Measurements from ENCODE around the gene DPCD. TPM values are rescaled to one million over a fixed set of nuclear protein-coding genes. Genes with fewer than 3 reads are reported as not detected.

The DPCD gene
- total and polyA plus RNA-seq, 2 donors: 13.9 to 21.9 TPM

DNA sequence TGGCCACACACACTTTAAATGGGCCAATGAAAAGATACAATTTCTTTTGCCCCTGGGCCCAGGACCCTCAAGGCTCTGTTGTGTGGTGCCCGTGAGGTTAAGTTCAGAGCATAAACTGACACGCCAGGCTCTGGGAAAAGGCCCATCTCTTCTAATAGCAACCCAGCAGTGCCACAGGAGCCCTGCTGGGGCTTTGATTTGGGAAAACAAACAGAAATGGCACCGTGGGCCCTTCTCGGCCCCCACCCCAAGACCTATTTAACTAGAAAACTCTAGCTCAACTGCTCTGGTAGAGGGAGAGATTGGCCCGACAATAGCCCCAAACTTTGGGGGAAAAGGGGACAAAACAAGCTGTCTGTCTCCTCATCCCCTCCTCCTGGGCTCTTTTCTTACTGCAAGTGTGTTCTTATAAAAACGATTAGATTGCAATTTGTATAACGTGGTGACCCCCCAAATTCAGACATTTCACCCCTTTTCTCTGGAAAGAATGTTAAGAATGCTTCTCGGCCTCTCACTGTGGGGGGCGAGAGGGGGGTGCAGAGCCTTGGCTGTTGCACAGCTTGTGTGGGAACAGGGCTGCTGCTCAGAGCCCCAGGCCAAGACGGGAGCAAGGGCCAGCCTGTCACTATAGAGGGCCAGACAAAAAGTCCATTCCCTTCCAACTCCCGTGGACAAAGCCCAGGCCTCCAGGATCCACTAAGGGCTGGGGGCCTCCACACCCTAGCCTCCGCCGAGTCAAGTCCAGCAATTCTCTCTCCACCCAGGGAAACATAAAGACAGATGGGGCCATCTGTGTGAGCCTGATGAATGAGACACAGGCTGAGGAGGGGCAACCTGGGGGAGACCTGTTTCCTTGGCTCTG, 26.8 kb downstream of the DPCD start:
- no peaks in the 10 kb centered on the region for H3K36me3 ChIP-seq (ENCODE audit: insufficient read depth)
- WGBS: 68% methylated on average over 13 of the region's 13 CpGs

DNA sequence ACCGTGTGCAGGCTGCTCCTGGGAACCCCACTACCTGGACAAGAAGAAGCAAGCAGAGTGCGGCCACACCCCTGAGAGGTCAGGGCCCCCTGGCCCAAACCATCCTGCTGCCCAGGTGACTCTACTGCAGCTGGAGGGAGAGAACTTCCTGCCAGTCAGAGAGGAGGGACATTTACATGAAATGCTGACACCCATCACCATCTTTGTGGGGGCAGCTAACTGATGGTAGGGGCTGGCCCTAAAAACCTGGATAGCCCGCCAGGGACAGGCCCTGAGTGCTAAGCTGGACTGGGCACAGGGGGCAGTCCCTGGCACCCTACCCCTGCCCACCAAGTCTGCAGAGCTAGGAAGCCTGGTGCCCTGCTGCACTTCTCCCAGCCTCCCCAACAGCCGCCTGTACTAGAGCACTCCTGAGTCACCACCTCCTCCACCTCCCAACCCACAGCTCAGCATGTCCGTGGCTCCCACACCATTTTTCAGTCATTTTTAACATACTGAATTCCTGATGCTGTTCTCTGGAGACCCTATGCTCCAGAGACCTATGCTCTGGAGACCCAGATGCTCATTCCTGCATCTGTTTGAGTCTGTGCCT, 27.5 kb downstream of the DPCD start:
- 88% methylated on average over 5 of the region's 5 CpGs for WGBS

More for the DNA sequence above, 26.8 kb downstream of the DPCD start:
- no peak overlapping the region for H3K4me3 ChIP-seq (ENCODE audit: low read depth, low read length)
- H3K27ac ChIP-seq (ENCODE audit: low read depth): no peak overlapping the region
- no peak for DNase-seq (ENCODE audit: extremely low spot score)
- H3K4me1 ChIP-seq (ENCODE audit: insufficient read depth): no peaks in the 10 kb centered on the region

DNA sequence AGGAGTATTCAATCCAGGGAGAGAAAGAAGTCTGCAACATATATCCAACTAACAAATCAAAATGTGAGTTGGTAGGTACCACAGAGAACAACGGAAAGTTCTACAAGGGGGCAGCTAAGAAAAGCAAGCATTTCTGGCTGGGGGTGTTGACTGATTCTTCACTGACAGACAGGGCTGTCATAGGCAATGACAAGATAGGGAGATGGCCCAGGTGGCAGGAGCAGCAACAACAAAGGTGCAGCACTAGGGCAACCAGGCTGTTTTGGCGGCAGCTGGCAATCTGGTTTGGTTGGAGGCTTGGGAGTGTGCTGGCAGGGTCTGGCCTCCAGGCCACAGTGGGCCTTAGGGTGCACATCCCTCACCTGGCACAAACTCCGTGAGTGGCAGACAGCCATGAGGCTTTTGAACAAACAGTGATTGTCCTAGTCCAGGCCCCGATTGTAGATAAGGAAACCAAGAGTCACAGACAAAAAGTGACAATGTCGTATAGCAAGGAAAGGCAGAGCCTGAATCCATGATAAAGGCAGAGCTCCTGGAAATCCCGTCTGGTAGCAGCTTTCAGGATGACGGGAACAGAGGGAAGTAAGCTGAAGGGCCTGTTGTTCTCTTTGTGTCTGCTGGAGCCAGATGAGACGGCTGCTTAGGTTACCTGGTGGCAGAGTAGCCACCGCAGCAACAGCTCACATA, 28.4 kb downstream of the DPCD start:
- Histone ChIP-seq H3K4me3 (ENCODE audit: low read depth, low read length) (no peak overlapping the region), H3K27ac (ENCODE audit: low read depth) (no peak overlapping the region), H3K4me1 (ENCODE audit: insufficient read depth) (no peaks in the 10 kb centered on the region), H3K36me3 (ENCODE audit: insufficient read depth) (no peaks in the 10 kb centered on the region)
- 89% methylated on average over 9 of the region's 9 CpGs for WGBS
- no peak for DNase-seq (ENCODE audit: extremely low spot score)

More for the DNA sequence above, 27.5 kb downstream of the DPCD start:
- Histone ChIP-seq H3K4me1 (ENCODE audit: insufficient read depth) (no peaks in the 10 kb centered on the region), H3K4me3 (ENCODE audit: low read depth, low read length) (no peak overlapping the region), H3K36me3 (ENCODE audit: insufficient read depth) (no peaks in the 10 kb centered on the region), H3K27ac (ENCODE audit: low read depth) (no peak overlapping the region)
- no peak for DNase-seq (ENCODE audit: extremely low spot score)

DNA sequence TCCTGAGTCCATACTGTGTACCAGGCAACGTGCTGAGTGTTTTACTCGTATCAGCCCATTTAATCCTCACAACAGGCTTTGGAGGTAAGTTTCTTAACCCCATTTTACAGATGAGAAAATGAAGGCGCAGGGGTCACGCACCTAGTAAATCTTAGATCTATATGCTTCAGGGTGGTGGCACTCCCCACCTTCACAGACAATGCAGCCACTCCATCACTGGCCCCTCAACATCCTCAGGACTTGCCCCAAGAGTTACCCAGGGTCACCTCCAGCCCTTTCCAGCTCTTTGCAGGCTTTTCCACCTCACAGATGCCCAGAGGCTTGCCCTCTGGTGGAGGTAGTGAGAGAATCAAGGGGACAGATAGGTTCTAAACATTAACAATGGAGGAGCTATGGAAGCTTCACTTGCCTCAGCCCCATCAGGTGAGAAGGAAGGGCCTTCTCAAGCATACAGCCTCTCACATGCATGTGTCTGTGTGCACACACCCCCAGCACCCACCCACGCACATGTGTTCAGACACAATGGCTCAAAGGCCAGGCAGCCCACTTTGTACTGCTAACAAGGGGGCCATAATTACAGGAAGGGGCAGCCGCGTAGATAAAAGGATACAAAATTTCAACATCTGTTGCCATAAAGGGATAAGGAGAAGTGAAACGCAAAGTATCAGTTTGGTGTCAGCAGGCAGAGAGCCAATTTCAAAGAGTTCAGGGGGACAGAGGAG, 29.1 kb downstream of the DPCD start:
- Histone ChIP-seq H3K4me3 (ENCODE audit: low read depth, low read length) (no peak overlapping the region), H3K4me1 (ENCODE audit: insufficient read depth) (no peaks in the 10 kb centered on the region), H3K27ac (ENCODE audit: low read depth) (no peak overlapping the region), H3K36me3 (ENCODE audit: insufficient read depth) (no peaks in the 10 kb centered on the region)
- no peak for DNase-seq (ENCODE audit: extremely low spot score)
- 81% methylated on average over 8 of the region's 8 CpGs for WGBS

DNA sequence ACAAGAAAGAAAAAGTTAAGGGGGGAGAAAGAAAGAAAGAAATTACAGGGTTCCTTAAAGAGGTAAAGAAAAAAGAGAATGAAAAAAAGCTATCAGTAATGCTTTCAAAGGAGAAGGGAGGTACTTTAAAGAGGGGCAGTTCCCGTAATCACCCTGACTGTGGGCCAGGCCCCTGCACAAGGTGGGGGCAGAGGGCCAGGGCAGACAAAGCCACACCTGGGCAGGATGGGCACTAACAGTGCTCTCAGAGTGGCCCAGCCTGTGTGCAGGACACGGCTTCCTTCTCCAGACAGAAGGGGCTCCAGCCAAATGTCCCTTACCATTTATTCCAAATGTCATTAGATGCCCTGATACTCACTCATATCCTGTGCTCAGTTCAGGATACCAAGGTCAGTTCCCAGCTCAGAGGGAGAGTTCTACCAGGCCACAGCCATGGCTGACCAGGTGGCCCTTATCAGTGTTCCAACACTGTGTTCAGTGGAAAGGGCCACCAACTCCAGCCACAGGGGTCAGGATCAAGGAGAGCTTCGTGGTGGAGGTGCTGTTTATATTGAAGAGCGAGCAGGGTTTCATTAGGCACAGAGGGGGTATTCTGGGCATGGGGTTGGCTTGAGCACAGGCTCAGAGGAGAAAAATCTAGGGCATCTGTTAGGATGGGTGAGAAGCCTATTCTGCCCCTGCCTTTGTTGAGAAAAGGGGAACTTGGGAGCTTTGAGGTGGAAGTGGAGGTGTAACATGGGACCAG, 29.9 kb downstream of the DPCD start:
- Histone ChIP-seq H3K27ac (ENCODE audit: low read depth) (no peak overlapping the region), H3K4me1 (ENCODE audit: insufficient read depth) (no peaks in the 10 kb centered on the region), H3K4me3 (ENCODE audit: low read depth, low read length) (no peak overlapping the region), H3K36me3 (ENCODE audit: insufficient read depth) (no peaks in the 10 kb centered on the region)
- WGBS: 80% methylated on average over 4 of the region's 4 CpGs
- DNase-seq (ENCODE audit: extremely low spot score): no peak

DNA sequence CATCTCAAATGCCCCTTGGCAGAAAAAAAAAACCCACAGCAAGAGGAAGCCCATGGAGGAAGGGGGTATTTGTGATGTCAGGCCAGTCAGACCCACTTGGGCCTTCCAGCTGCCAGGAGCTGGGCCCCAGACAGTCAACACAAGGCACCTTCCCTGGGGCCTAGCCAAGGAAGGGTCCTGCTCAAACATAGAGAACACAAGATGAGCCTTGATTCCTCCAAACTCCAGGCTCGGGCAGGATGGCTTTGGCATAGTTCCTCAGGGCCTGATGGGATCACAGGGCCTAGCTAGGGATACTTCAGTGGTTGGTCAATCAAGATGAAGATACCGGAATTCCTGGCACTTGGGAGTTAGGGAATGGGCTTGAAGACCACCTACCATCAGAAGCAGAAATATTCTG, 30.8 kb downstream of the DPCD start:
- Histone ChIP-seq H3K36me3 (ENCODE audit: insufficient read depth) (no peaks in the 10 kb centered on the region), H3K4me1 (ENCODE audit: insufficient read depth) (no peaks in the 10 kb centered on the region), H3K27ac (ENCODE audit: low read depth) (no peak overlapping the region), H3K4me3 (ENCODE audit: low read depth, low read length) (no peak overlapping the region)
- no peak for DNase-seq (ENCODE audit: extremely low spot score)
- WGBS: 94% methylated on average over 2 of the region's 2 CpGs

DNA sequence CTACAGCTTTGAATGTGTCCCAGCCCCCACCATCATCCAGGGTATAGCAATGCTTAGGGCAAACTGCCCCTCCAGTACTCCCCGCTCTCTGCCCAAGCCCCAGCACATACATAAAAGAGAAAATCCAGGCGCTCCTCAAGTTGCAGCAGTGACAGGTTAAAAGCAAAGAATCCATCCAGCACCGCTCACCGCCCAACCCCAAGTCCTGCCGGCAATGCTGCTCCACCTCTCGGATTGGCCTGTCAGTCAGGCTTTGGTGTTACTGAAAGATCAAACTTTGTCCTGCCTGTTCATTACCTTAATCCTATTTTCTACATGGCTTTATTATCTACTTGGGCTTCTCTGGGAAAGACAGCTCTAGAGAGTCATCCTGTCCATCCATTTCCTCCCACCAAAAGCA, 31.9 kb downstream of the DPCD start:
- Histone ChIP-seq H3K36me3 (ENCODE audit: insufficient read depth) (no peaks in the 10 kb centered on the region), H3K4me3 (ENCODE audit: low read depth, low read length) (no peak overlapping the region), H3K4me1 (ENCODE audit: insufficient read depth) (no peaks in the 10 kb centered on the region), H3K27ac (ENCODE audit: low read depth) (no peak overlapping the region)
- 96% methylated on average over 6 of the region's 6 CpGs for WGBS
- DNase-seq (ENCODE audit: extremely low spot score): no peak

DNA sequence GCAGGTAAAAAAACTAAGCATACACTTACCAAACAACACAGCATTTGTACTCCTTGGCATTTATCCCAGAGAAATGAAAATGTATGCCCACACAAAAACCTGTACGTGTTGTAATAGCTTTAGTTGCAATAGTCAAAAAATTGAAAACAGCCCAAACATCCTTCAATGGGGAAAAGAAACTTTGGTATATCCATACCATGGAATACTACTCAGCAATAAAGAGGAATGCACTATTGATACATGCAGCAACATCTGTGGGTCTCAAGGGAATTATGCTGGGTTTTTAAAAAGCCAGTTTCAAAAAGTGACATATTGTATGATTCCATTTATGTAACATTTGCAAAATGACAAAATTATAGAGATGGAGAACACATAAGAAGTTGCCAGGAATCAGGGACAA, 35.4 kb downstream of the DPCD start:
- Histone ChIP-seq H3K4me1 (ENCODE audit: insufficient read depth) (no peaks in the 10 kb centered on the region), H3K27ac (ENCODE audit: low read depth) (no peak overlapping the region), H3K36me3 (ENCODE audit: insufficient read depth) (no peaks in the 10 kb centered on the region), H3K4me3 (ENCODE audit: low read depth, low read length) (no peak overlapping the region)
- no peak for DNase-seq (ENCODE audit: extremely low spot score)
- 96% methylated on average over 1 of the region's 1 CpG for WGBS

DNA sequence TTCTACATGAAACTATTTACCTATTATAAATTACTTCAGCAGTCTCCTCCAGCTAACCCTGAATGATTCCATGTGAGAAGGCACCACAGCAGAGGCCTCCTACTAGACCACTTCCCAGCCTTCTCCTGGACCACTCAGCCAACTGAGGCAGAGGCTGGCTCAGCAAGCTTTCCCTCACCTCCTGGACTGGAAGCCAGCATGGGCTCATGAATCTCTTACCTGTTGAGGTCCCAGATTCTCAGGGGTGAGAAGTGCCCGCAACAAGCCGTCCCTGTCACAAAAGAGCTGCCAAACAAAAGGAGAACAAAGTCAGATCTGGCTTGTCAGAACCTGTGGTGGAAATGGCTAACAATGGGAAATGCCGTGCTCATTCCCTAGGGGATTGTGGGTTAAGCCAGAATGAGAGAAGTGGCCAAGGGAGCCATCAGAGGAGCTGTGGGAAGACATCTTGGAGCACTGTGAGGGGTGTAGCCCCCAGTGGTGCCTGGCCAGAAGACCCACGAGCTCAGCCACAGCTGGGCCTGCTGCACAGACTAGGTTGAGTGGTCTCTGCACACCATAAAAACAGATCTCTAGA, 36.5 kb downstream of the DPCD start:
- H3K36me3 ChIP-seq (ENCODE audit: insufficient read depth): no peaks in the 10 kb centered on the region
- WGBS: 83% methylated on average over 4 of the region's 4 CpGs
- no peaks in the 10 kb centered on the region for H3K4me1 ChIP-seq (ENCODE audit: insufficient read depth)
- no peak for DNase-seq (ENCODE audit: extremely low spot score)
- no peak overlapping the region for H3K27ac ChIP-seq (ENCODE audit: low read depth)
- H3K4me3 ChIP-seq (ENCODE audit: low read depth, low read length): no peak overlapping the region

DNA sequence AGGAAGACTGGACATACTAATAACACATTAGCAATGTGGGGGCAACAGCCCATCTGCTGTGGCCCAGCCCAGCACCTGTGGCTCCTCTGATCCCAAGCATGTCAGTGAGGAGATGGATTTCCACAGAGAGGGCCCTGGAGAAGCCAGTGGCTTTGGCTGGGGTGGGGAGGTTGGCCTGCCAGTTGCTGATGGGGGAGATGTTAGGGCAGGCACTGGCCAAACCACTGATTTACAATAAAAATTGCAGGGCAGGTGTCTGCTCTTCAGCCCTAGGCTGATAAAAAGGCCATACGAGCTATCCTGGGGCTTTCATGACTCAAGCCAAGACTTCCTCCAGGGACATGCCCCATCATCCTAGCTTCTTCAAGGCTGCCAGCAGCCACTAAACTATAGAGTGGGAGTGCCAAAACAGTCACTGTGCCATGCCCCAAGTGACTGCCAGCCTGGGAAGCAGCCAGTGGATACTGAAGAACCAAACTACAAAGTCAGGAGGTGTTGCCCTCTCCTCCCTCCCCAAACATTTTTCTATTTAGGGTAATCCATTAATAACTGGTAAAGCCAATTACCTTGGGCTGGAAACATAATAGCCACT, 37.8 kb downstream of the DPCD start:
- WGBS: 85% methylated on average over 1 of the region's 1 CpG
- DNase-seq (ENCODE audit: extremely low spot score): no peak
- no peak overlapping the region for H3K4me3 ChIP-seq (ENCODE audit: low read depth, low read length)
- H3K27ac ChIP-seq (ENCODE audit: low read depth): no peak overlapping the region
- H3K36me3 ChIP-seq (ENCODE audit: insufficient read depth): no peaks in the 10 kb centered on the region
- no peaks in the 10 kb centered on the region for H3K4me1 ChIP-seq (ENCODE audit: insufficient read depth)

DNA sequence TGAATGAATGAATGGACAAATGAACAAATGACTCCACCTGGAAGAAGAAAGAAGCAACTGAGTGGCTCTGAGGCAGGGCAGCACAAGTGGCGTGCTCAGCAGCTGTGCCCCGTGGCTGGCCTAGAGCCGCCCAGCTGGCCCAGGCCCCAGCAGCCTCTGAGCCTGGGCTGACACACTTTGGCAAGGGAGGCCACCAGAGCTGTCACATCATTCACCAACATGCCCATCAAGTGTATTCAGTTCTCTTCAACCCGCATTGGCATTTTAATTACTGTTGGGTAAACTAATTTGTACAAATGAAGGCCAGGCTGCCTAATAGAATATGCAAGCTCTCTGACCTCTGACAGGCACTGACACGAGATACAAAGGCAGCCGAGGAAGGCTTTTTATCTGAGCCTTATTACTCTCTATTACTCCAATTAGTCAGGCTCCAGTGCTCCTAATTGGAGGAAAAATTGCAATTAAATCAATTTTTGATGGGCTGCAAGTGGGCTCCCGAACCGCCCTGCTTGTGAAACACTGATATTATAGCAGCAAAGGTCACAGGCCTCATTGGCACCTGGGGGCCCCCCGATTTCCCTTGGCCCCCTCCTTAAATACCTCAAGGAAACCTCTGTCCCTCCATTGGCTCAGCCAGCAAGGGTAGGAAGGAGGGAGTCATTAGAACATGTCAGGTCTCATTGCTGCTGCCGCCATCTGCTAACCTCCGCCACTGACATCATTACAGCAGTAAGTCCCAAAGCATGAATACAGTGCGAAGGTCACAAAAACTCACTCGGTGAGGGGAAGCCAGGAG, 41.9 kb downstream of the DPCD start:
- H3K4me3 ChIP-seq (ENCODE audit: low read depth, low read length): no peak overlapping the region
- H3K36me3 ChIP-seq (ENCODE audit: insufficient read depth): peaks cover 2% of the 10 kb centered on the region
- H3K4me1 ChIP-seq (ENCODE audit: insufficient read depth): no peaks in the 10 kb centered on the region
- no peak overlapping the region for H3K27ac ChIP-seq (ENCODE audit: low read depth)
- no peak for DNase-seq (ENCODE audit: extremely low spot score)
- WGBS: 90% methylated on average over 13 of the region's 13 CpGs

DNA sequence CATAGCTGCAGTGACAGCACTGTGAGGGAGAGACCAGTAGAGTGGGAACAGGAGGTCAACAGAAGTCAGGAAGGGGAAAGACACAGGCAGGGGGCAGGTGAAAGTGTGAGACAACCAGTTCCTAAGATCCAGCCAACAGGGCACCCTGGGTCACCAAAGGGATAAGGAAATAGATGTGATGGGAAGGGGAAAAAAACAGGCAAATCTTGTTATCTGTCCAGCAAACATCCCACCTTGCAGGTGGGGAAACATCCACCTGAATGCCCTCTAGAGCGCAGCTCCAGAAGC, 42.5 kb downstream of the DPCD start:
- WGBS: 100% methylated on average over 1 of the region's 1 CpG
- Histone ChIP-seq H3K4me3 (ENCODE audit: low read depth, low read length) (no peak overlapping the region), H3K36me3 (ENCODE audit: insufficient read depth) (peaks cover 2% of the 10 kb centered on the region), H3K4me1 (ENCODE audit: insufficient read depth) (no peaks in the 10 kb centered on the region), H3K27ac (ENCODE audit: low read depth) (no peak overlapping the region)
- DNase-seq (ENCODE audit: extremely low spot score): no peak
